Gastroesophageal sphincter (tissue), 4 donors: ENCODE data around the gene KIRREL1. TPM values are rescaled to one million over a fixed set of nuclear protein-coding genes. Genes with fewer than 3 reads are reported as not detected.

Experiments used
- ATAC-seq: fragments of 150-250 bp; one replicate; pipeline ENCODE4 v1.9.1; 2016; ENCODE audit warnings: mild to moderate bottlenecking, moderate library complexity
- H3K27ac ChIP-seq, 4 donors: fragments of 200-600 bp; sonication (generic) in 3 of 4; 1 replicate in 3 of 4; 2 replicates in 1 of 4; pipeline ENCODE4 v1.5.1; 2016 to 2019
- H3K27me3 ChIP-seq: fragments of 200-600 bp; sonication (generic); one replicate; pipeline ENCODE4 v1.5.1; 2019
- H3K36me3 ChIP-seq, 2 donors: fragments of 200-600 bp; sonication (generic); one replicate each; pipeline ENCODE4 v1.5.1; 2019; ENCODE audit warnings: control low read depth in 1 of 2
- H3K4me1 ChIP-seq, 3 donors: fragments of 200-600 bp; sonication (generic); 1 replicate in 2 of 3; 2 replicates in 1 of 3; pipeline ENCODE4 v1.5.1; 2016 to 2019; ENCODE audit warnings: control low read depth in 2 of 3
- H3K4me3 ChIP-seq, 2 donors: fragments of 200-600 bp; sonication (generic); one replicate each; pipeline ENCODE4 v1.5.1; 2019; ENCODE audit warnings: mild to moderate bottlenecking in 1 of 2, moderate library complexity in 1 of 2
- H3K9me3 ChIP-seq, 3 donors: fragments of 200-600 bp; sonication (generic); one replicate each; pipeline ENCODE4 v1.5.1; 2017 to 2019; ENCODE audit warnings: control low read depth in 2 of 3
- EP300 ChIP-seq: sonication (generic); formaldehyde crosslinking; IDR thresholded peaks from one replicate; pipeline ENCODE4 v1.6.1; 2017; ENCODE audit warnings: antibody characterized with exemption, mild to moderate bottlenecking
- POLR2A ChIP-seq, 2 donors: fragments of 450-650 bp; IDR thresholded peaks; one replicate each; pipeline ENCODE4 v1.6.1; 2017; ENCODE audit warnings: antibody characterized with exemption in 2 of 2, mild to moderate bottlenecking in 2 of 2, moderate library complexity in 1 of 2
- POLR2AphosphoS5 ChIP-seq: sonication (generic); formaldehyde crosslinking; IDR thresholded peaks from one replicate; pipeline ENCODE4 v1.6.1; 2017; ENCODE audit warnings: antibody characterized with exemption
- WGBS, 2 donors: methylation state at CpG; one replicate each; pipeline ENCODE4 v1.1.5; 2018; ENCODE audit warnings: low coverage in 1 of 2; 5-methylcytosine and 5-hydroxymethylcytosine counted together
- total RNA-seq, 4 donors: library from RNA; depleted of rRNA; stranded (reverse); fragments of >200 nt; gene quantifications; one replicate each; pipeline ENCODE4 v1.1.0, GENCODE V29; 2016
- TF ChIP-seq, protein P1 (sequence below), 4 experiments: fragments of 200-600 bp in 2 of 4; fragments of 450-650 bp in 2 of 4; sonication (generic) in 1 of 4; IDR thresholded peaks; one replicate each; pipeline ENCODE4 v1.5.1; 2017 to 2019; ENCODE audit warnings: antibody characterized with exemption in 4 of 4, mild to moderate bottlenecking in 2 of 4, moderate library complexity in 2 of 4

The KIRREL1 gene
- total RNA-seq, 4 donors from 2014 or later, result 43.1 to 73.1 (median 48.1) TPM

- Histone ChIP-seq H3K4me3 (peak overlapping the region in 1 of 2 donors; percentile 98), H3K27me3 (no peaks in the 10 kb centered on the region), H3K27ac (peak overlapping the region; percentile 84 to 94 (median 93)), H3K4me1 (peaks cover 0 to 84% (median 39%) of the 10 kb centered on the region in 3 donors), H3K9me3 (no peaks in the 10 kb centered on the region), H3K36me3 (no peaks in the 10 kb centered on the region)
- ATAC-seq, result no peak
- 28% methylated on average over 3 of the region's 3 CpGs; no CpG with 5 or more reads in 1 of the 2 donors for WGBS, 2 donors
- TF ChIP-seq EP300 (no peak), POLR2AphosphoS5 (no peak), POLR2A (IDR thresholded peaks at IDR 0.05) (no peak)
- TF ChIP-seq, protein P1, sequence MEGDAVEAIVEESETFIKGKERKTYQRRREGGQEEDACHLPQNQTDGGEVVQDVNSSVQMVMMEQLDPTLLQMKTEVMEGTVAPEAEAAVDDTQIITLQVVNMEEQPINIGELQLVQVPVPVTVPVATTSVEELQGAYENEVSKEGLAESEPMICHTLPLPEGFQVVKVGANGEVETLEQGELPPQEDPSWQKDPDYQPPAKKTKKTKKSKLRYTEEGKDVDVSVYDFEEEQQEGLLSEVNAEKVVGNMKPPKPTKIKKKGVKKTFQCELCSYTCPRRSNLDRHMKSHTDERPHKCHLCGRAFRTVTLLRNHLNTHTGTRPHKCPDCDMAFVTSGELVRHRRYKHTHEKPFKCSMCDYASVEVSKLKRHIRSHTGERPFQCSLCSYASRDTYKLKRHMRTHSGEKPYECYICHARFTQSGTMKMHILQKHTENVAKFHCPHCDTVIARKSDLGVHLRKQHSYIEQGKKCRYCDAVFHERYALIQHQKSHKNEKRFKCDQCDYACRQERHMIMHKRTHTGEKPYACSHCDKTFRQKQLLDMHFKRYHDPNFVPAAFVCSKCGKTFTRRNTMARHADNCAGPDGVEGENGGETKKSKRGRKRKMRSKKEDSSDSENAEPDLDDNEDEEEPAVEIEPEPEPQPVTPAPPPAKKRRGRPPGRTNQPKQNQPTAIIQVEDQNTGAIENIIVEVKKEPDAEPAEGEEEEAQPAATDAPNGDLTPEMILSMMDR (IDR thresholded peaks at IDR 0.05), result no peak
Measured at GRCh38 chr1:157995583-157996169, 2.2 kb downstream of the KIRREL1 start.

DNA sequence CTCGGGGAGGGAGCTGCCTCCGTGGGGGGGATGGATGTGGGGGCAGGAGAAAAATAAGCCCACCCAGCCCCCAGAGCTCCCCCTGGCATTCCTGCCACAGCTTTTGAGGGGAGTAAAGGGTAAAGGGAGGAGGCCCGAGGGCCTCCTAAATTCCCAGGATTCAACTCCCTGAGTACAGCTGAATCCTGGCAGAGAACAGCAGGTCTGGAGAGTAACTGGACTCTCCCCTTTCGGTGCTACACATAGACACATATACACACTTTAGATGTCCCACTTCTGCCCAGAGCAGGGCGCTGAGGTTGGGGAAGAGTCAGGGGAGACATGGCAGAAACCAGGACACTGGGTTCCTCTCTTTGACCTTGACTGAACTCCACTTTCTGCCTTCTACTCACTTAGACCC is 3.0 kb downstream of the KIRREL1 start:
- Histone ChIP-seq H3K4me3 (peak overlapping the region in 1 of 2 donors; percentile 98), H3K9me3 (no peaks in the 10 kb centered on the region), H3K27ac (peak overlapping the region in 3 of 4 donors; percentile 58 to 93 (median 93)), H3K4me1 (peaks cover 0 to 92% (median 44%) of the 10 kb centered on the region in 3 donors), H3K27me3 (no peaks in the 10 kb centered on the region), H3K36me3 (no peaks in the 10 kb centered on the region)
- 17 to 59% methylated on average over 1 to 3 of the region's 5 CpGs for WGBS, 2 donors
- no peak for TF ChIP-seq POLR2AphosphoS5
- TF ChIP-seq, protein P1 (IDR thresholded peaks at IDR 0.05), result no peak
- no peak for TF ChIP-seq EP300
- TF ChIP-seq POLR2A (IDR thresholded peaks at IDR 0.05), result no peak
- ATAC-seq, result no peak

- ATAC-seq, result no peak
- WGBS, 2 donors, result 77 to 100% methylated on average over 1 to 4 of the region's 4 CpGs
- Histone ChIP-seq H3K9me3 (no peaks in the 10 kb centered on the region), H3K36me3 (no peaks in the 10 kb centered on the region), H3K4me3 (no peak overlapping the region), H3K27ac (no peak overlapping the region), H3K27me3 (no peaks in the 10 kb centered on the region), H3K4me1 (peaks cover 8 to 99% (median 57%) of the 10 kb centered on the region in 3 donors)
- TF ChIP-seq EP300, result no peak
- no peak for TF ChIP-seq POLR2A (IDR thresholded peaks at IDR 0.05)
- no peak for TF ChIP-seq POLR2AphosphoS5
- TF ChIP-seq, protein P1 (IDR thresholded peaks at IDR 0.05), result no peak
Measured at GRCh38 chr1:158000507-158000906, 7.1 kb downstream of the KIRREL1 start.

- Histone ChIP-seq H3K9me3 (no peaks in the 10 kb centered on the region), H3K4me1 (peaks cover 8 to 99% (median 52%) of the 10 kb centered on the region in 3 donors), H3K36me3 (no peaks in the 10 kb centered on the region), H3K4me3 (no peak overlapping the region), H3K27me3 (no peaks in the 10 kb centered on the region), H3K27ac (peak overlapping the region in 3 of 4 donors; percentile 53 to 71 (median 54))
- no peak for TF ChIP-seq POLR2A (IDR thresholded peaks at IDR 0.05)
- no peak for TF ChIP-seq EP300
- TF ChIP-seq POLR2AphosphoS5, result no peak
- TF ChIP-seq, protein P1 (IDR thresholded peaks at IDR 0.05), result no peak
- peak; percentile 42 for ATAC-seq
- 17% methylated on average over 1 of the region's 4 CpGs; no CpG with 5 or more reads in 1 of the 2 donors for WGBS, 2 donors
Measured at GRCh38 chr1:158002022-158002630, 8.7 kb downstream of the KIRREL1 start.
